HepG2 (cell line): Measurements from ENCODE around the gene FDXACB1. TPM values are rescaled to one million over a fixed set of nuclear protein-coding genes. Genes with fewer than 3 reads are reported as not detected.

Source experiments
- FOXA3 ChIP-seq: IDR thresholded peaks from 2 replicates; pipeline ENCODE4 v1.6.1; 2016; ENCODE audit warnings: missing genetic modification reagents, missing compliant biosample characterization
- HNF4G ChIP-seq, 2 experiments: sonication (generic) in 1 of 2; formaldehyde crosslinking in 1 of 2; IDR thresholded peaks; 2 replicates each; pipeline versions ENCODE4 v1.4.0 to v1.6.1; 2011 to 2020; ENCODE audit warnings: borderline replicate concordance in 2 of 2, low read depth in 2 of 2, mild to moderate bottlenecking in 2 of 2, low read length in 1 of 2, missing genetic modification reagents in 1 of 2, moderate library complexity in 1 of 2
- MTF2 ChIP-seq: sonication (generic); formaldehyde crosslinking; IDR thresholded peaks from 2 replicates; pipeline ENCODE4 v1.5.0; 2020; ENCODE audit warnings: missing genetic modification reagents, borderline replicate concordance
- SAFB2 ChIP-seq: sonication (generic); formaldehyde crosslinking; IDR thresholded peaks from 2 replicates; pipeline ENCODE4 v1.5.1; 2020; ENCODE audit warnings: missing genetic modification reagents, low read depth, mild to moderate bottlenecking, borderline replicate concordance
- SETDB1 ChIP-seq: sonication (generic); formaldehyde crosslinking; IDR thresholded peaks from 2 replicates; pipeline ENCODE4 v1.5.1; 2020; ENCODE audit warnings: missing genetic modification reagents, mild to moderate bottlenecking, borderline replicate concordance
- SMARCC2 ChIP-seq: fragments of 450-650 bp; IDR thresholded peaks from 2 replicates; pipeline ENCODE4 v1.6.1; 2017; ENCODE audit warnings: antibody characterized with exemption, mild to moderate bottlenecking
- TAF1 ChIP-seq: sonication (generic); formaldehyde crosslinking; IDR thresholded peaks from 2 replicates; pipeline ENCODE4 v1.4.0; 2020; ENCODE audit warnings: missing genetic modification reagents
- XRCC5 ChIP-seq: fragments of 200-400 bp; formaldehyde crosslinking; optimal IDR thresholded peaks from 2 replicates; pipeline ENCODE3; 2017; ENCODE audit warnings: mild to moderate bottlenecking, low read length
- ZFP36L1 ChIP-seq: sonication (generic); formaldehyde crosslinking; IDR thresholded peaks from 2 replicates; pipeline ENCODE4 v1.8.0; 2022; ENCODE audit warnings: mild to moderate bottlenecking, missing genetic modification reagents, moderate library complexity
- ZNF292 ChIP-seq: sonication (generic); formaldehyde crosslinking; IDR thresholded peaks from 2 replicates; pipeline ENCODE4 v1.8.1; 2022; ENCODE audit warnings: mild to moderate bottlenecking, low read depth, missing genetic modification reagents, borderline replicate concordance
- ZNF709 ChIP-seq: sonication (generic); formaldehyde crosslinking; IDR thresholded peaks from 2 replicates; pipeline ENCODE4 v1.5.0; 2020; ENCODE audit warnings: mild to moderate bottlenecking, missing genetic modification reagents
- ZSCAN21 ChIP-seq: sonication (generic); formaldehyde crosslinking; IDR thresholded peaks from 2 replicates; pipeline ENCODE4 v1.8.0; 2022; ENCODE audit warnings: mild to moderate bottlenecking, missing genetic modification reagents, moderate library complexity, borderline replicate concordance
- ZSCAN29 ChIP-seq: sonication (generic); formaldehyde crosslinking; conservative IDR thresholded peaks from 2 replicates; pipeline ENCODE4 v1.4.0; 2020; ENCODE audit warnings: mild to moderate bottlenecking, missing genetic modification reagents
- polyA plus RNA-seq, 8 experiments: library from polyadenylated mRNA; depleted of rRNA in 3 of 8; stranded (reverse) in 7 of 8; unstranded in 1 of 8; fragments of >200 nt; fragmentation: Illumina TruSeq in 4 of 8; extraction: Trizol in 4 of 8; gene quantifications; 2 replicates each; pipeline versions ENCODE4 v1.2.1 to v1.2.3, GENCODE V29; 2011 to 2016; ENCODE audit warnings: low read depth in 4 of 8, missing spikeins in 1 of 8, mixed read lengths in 1 of 8; ENCODE audit not compliant: insufficient read depth in 1 of 8
- total RNA-seq, 5 experiments: library from RNA; depleted of rRNA; stranded (reverse); fragments of >200 nt; fragmentation: Illumina TruSeq; extraction: Trizol; gene quantifications; 2 replicates each; pipeline ENCODE4 v1.2.3, GENCODE V29; 2016; ENCODE audit warnings: low read depth in 1 of 5
- TF ChIP-seq, protein P1 (sequence below): sonication (generic); formaldehyde crosslinking; IDR thresholded peaks from one replicate; pipeline ENCODE4 v1.5.1; 2020; ENCODE audit warnings: mild to moderate bottlenecking, missing genetic modification reagents; ENCODE audit errors: not compliant biosample characterization
- TF ChIP-seq, protein P2 (sequence below): sonication (generic); formaldehyde crosslinking; IDR thresholded peaks from 2 replicates; pipeline ENCODE4 v1.8.0; 2022; ENCODE audit warnings: missing genetic modification reagents, mild to moderate bottlenecking, inconsistent platforms, borderline replicate concordance
- TF ChIP-seq, protein P3 (sequence below): sonication (generic); formaldehyde crosslinking; IDR thresholded peaks from 2 replicates; pipeline ENCODE4 v1.4.0; 2020; ENCODE audit warnings: missing genetic modification reagents

Gene FDXACB1
- total and polyA plus RNA-seq, 2 of the 13 experiments (the other 11 are each of a cell fraction or from before 2014, with no cell fraction given) = 1.1 to 3.4 TPM

- TF ChIP-seq, protein P1, sequence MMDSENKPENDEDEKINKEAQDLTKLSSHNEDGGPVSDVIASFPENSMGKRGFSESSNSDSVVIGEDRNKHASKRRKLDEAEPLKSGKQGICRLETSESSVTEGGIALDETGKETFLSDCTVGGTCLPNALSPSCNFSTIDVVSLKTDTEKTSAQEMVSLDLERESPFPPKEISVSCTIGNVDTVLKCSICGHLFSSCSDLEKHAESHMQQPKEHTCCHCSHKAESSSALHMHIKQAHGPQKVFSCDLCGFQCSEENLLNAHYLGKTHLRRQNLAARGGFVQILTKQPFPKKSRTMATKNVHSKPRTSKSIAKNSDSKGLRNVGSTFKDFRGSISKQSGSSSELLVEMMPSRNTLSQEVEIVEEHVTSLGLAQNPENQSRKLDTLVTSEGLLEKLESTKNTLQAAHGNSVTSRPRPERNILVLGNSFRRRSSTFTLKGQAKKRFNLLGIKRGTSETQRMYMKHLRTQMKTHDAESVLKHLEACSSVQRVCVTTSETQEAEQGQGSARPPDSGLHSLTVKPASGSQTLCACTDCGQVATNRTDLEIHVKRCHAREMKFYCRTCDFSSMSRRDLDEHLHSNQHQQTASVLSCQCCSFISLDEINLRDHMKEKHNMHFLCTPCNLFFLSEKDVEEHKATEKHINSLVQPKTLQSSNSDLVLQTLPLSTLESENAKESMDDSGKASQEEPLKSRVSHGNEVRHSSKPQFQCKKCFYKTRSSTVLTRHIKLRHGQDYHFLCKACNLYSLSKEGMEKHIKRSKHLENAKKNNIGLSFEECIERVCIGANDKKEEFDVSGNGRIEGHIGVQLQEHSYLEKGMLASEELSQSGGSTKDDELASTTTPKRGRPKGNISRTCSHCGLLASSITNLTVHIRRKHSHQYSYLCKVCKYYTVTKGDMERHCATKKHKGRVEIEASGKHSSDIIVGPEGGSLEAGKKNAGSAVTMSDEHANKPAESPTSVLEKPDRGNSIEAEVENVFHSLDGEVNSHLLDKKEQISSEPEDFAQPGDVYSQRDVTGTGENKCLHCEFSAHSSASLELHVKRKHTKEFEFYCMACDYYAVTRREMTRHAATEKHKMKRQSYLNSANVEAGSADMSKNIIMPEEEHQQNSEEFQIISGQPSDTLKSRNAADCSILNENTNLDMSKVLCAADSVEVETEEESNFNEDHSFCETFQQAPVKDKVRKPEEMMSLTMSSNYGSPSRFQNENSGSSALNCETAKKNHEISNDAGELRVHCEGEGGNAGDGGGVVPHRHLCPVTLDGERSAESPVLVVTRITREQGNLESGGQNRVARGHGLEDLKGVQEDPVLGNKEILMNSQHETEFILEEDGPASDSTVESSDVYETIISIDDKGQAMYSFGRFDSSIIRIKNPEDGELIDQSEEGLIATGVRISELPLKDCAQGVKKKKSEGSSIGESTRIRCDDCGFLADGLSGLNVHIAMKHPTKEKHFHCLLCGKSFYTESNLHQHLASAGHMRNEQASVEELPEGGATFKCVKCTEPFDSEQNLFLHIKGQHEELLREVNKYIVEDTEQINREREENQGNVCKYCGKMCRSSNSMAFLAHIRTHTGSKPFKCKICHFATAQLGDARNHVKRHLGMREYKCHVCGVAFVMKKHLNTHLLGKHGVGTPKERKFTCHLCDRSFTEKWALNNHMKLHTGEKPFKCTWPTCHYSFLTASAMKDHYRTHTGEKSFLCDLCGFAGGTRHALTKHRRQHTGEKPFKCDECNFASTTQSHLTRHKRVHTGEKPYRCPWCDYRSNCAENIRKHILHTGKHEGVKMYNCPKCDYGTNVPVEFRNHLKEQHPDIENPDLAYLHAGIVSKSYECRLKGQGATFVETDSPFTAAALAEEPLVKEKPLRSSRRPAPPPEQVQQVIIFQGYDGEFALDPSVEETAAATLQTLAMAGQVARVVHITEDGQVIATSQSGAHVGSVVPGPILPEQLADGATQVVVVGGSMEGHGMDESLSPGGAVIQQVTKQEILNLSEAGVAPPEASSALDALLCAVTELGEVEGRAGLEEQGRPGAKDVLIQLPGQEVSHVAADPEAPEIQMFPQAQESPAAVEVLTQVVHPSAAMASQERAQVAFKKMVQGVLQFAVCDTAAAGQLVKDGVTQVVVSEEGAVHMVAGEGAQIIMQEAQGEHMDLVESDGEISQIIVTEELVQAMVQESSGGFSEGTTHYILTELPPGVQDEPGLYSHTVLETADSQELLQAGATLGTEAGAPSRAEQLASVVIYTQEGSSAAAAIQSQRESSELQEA = peak; percentile 43
- TF ChIP-seq ZSCAN21 (CRISPR knock-in tag) = peak; percentile 82
- TF ChIP-seq XRCC5 = peak; percentile 80
- TF ChIP-seq FOXA3 (CRISPR knock-in tag) = peak; percentile 19; the same call in 1 of the 2 replicates
- TF ChIP-seq ZNF292 = peak; percentile 58; the same call in 1 of the 2 replicates
- TF ChIP-seq HNF4G (IDR thresholded peaks at IDR 0.05; ENCODE audit: borderline replicate concordance, low read depth, low read length) = no peak
- peak; percentile 49; the same call in 1 of the 2 replicates for TF ChIP-seq HNF4G (CRISPR knock-in tag; IDR thresholded peaks at IDR 0.05; ENCODE audit: borderline replicate concordance, low read depth)
- TF ChIP-seq, protein P2, sequence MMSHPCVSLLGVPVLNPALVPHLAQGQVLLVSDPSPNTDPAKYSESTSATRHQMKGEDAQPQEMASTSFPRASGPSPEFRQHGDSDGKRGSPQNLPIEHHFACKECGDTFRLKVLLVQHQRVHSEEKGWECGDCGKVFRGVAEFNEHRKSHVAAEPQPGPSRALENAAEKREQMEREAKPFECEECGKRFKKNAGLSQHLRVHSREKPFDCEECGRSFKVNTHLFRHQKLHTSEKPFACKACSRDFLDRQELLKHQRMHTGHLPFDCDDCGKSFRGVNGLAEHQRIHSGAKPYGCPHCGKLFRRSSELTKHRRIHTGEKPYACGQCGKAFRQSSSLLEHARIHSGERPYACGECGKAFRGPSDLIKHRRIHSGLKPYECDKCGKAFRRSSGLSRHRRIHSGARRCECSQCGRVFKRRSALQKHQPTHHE (CRISPR knock-in tag) = peak; percentile 77; the same call in 1 of the 2 replicates
- peak; percentile 78 for TF ChIP-seq TAF1
- peak; percentile 87 for TF ChIP-seq ZNF709 (CRISPR knock-in tag)
- no peak for TF ChIP-seq SETDB1 (CRISPR knock-in tag)
- TF ChIP-seq SMARCC2 = no peak
- TF ChIP-seq ZFP36L1 (CRISPR knock-in tag) = peak; percentile 78; the same call in 1 of the 2 replicates
- TF ChIP-seq SAFB2 (CRISPR knock-in tag) = peak; percentile 84; the same call in 1 of the 2 replicates
- TF ChIP-seq, protein P3, sequence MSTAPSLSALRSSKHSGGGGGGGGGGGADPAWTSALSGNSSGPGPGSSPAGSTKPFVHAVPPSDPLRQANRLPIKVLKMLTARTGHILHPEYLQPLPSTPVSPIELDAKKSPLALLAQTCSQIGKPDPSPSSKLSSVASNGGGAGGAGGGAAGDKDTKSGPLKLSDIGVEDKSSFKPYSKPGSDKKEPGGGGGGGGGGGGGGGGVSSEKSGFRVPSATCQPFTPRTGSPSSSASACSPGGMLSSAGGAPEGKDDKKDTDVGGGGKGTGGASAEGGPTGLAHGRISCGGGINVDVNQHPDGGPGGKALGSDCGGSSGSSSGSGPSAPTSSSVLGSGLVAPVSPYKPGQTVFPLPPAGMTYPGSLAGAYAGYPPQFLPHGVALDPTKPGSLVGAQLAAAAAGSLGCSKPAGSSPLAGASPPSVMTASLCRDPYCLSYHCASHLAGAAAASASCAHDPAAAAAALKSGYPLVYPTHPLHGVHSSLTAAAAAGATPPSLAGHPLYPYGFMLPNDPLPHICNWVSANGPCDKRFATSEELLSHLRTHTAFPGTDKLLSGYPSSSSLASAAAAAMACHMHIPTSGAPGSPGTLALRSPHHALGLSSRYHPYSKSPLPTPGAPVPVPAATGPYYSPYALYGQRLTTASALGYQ (CRISPR knock-in tag) = 0 out of 2 replicates have a peak, but pooled peaks have one; percentile 36
- peak; percentile 60; the same call in 1 of the 2 replicates for TF ChIP-seq MTF2
- no peak for TF ChIP-seq ZSCAN29
These were observed 7.9 kb downstream of the FDXACB1 start, which contains the start of gene ALG9 (continued) for GRCh38 chr11:111870886-111871692.
